GM18511 (cell line): ENCODE results near the gene ENTPD1.

Experiments used
- ATAC-seq: cut with Tn5 transposase; IDR thresholded peaks from one replicate; pipeline ENCODE4 v1.9.1; 2021; ENCODE audit warnings: mild to moderate bottlenecking, moderate library complexity; ENCODE audit not compliant: unreplicated experiment

The ENTPD1 gene

GRCh38 chr10:95821720-95822119, 65.8 kb downstream of the ENTPD1 start:
- ATAC-seq = no peak

GRCh38 chr10:95830044-95830443, 74.1 kb downstream of the ENTPD1 start:
- ATAC-seq = no peak

GRCh38 chr10:95831076-95831475, 75.1 kb downstream of the ENTPD1 start:
- no peak for ATAC-seq

GRCh38 chr10:95831515-95831914, 75.6 kb downstream of the ENTPD1 start:
- no peak for ATAC-seq

GRCh38 chr10:95832216-95833041, 76.5 kb downstream of the ENTPD1 start:
- peak; percentile 87 for ATAC-seq

- ATAC-seq = no peak
These were observed 77.2 kb downstream of the ENTPD1 start for GRCh38 chr10:95833042-95833610.

GRCh38 chr10:95834406-95834805, 78.4 kb downstream of the ENTPD1 start:
- no peak for ATAC-seq

GRCh38 chr10:95835149-95835860, 79.3 kb downstream of the ENTPD1 start:
- ATAC-seq = no peak

- no peak for ATAC-seq
These were observed 79.9 kb downstream of the ENTPD1 start for GRCh38 chr10:95835911-95836310.

GRCh38 chr10:95836610-95837355, 80.8 kb downstream of the ENTPD1 start:
- no peak for ATAC-seq

GRCh38 chr10:95837356-95837776, 81.4 kb downstream of the ENTPD1 start:
- ATAC-seq = peak; percentile 16

- peak; percentile 45 for ATAC-seq
These were observed 81.8 kb downstream of the ENTPD1 start for GRCh38 chr10:95837783-95838182.

- ATAC-seq = no peak
These were observed 84.2 kb downstream of the ENTPD1 start for GRCh38 chr10:95840121-95840520.

- no peak for ATAC-seq
These were observed 84.7 kb downstream of the ENTPD1 start for GRCh38 chr10:95840681-95841080.

GRCh38 chr10:95841661-95842498, 85.9 kb downstream of the ENTPD1 start:
- no peak for ATAC-seq

GRCh38 chr10:95845411-95845810, 89.4 kb downstream of the ENTPD1 start:
- ATAC-seq = no peak

GRCh38 chr10:95847007-95847406, 91.0 kb downstream of the ENTPD1 start:
- ATAC-seq = no peak

- no peak for ATAC-seq
These were observed 92.9 kb downstream of the ENTPD1 start for GRCh38 chr10:95848841-95849240.

GRCh38 chr10:95850791-95851190, 94.8 kb downstream of the ENTPD1 start:
- no peak for ATAC-seq
